GM12864 (cell line): ENCODE results near the gene CALCOCO2.

Experiments
- DNase-seq: peaks from one replicate; pipeline ENCODE4 v3.0.0-alpha.2; 2011; ENCODE audit warnings: low read depth
- H3K4me3 ChIP-seq: 2 replicates; pipeline ENCODE4 v1.5.1; 2011; ENCODE audit warnings: mild to moderate bottlenecking, low read depth, low read length, control low read depth
- CTCF ChIP-seq: IDR thresholded peaks from 2 replicates; pipeline ENCODE4 v1.5.1; 2011; ENCODE audit warnings: low read depth, mild to moderate bottlenecking, moderate library complexity, low read length, control low read depth, inconsistent platforms; ENCODE audit errors: missing control alignments

The CALCOCO2 gene

GRCh38 chr17:48834973-48835372, 4.1 kb downstream of the CALCOCO2 start:
- no peak overlapping the region for H3K4me3 ChIP-seq
- no peak for DNase-seq
- no peak for TF ChIP-seq CTCF

DNA sequence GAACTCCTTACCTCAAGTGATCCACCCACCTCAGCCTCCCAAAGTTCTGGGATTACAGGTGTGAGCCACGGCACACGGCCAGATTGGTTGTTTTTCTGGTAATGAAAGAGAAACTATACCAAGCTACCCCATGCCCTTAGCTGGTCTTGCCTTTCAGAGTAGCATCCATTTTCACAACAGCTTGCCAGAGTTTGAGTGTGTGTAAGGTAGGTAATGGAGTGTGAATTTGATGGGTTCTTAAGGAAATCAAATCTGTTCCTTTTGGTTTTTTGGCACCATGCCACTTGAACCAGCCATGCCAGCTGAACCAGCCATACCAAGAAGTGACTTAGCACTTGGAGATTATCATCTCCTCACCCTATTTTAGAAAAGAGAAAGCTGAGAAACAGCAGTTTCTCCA, 5.1 kb downstream of the CALCOCO2 start:
- DNase-seq = no peak
- no peak for TF ChIP-seq CTCF
- H3K4me3 ChIP-seq = no peak overlapping the region

DNA sequence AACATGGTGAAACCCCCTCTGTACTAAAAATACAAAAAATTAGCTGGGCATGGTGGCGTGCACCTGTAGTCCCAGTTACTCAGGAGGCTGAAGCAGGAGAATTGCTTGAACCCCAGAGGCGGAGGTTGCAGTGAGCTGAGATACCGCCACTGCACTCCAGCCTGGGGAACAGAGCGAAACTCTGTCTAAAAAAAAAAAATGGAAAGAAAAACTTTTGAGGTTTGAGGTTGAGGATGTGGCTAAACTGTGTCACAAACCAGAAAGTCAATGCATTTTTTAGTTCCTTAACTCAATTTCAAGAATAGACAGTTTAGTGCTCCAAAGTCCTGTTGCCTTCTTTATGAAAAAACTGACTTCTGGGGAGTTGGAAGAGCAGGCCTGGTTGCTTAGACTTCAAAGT, 6.6 kb downstream of the CALCOCO2 start:
- peak; percentile 58 for DNase-seq
- H3K4me3 ChIP-seq = peak overlapping the region; percentile 16; the same call in 1 of the 2 replicates

GRCh38 chr17:48840441-48840840, 9.6 kb downstream of the CALCOCO2 start:
- TF ChIP-seq CTCF = no peak
- no peak overlapping the region for H3K4me3 ChIP-seq
- DNase-seq = no peak

GRCh38 chr17:48841395-48841831, 10.6 kb downstream of the CALCOCO2 start:
- DNase-seq = peak; percentile 77
- H3K4me3 ChIP-seq = peak overlapping the region; percentile 24; the same call in 1 of the 2 replicates
- no peak for TF ChIP-seq CTCF

GRCh38 chr17:48842746-48843145, 11.9 kb downstream of the CALCOCO2 start:
- no peak for TF ChIP-seq CTCF
- H3K4me3 ChIP-seq = no peak overlapping the region
- DNase-seq = no peak

DNA sequence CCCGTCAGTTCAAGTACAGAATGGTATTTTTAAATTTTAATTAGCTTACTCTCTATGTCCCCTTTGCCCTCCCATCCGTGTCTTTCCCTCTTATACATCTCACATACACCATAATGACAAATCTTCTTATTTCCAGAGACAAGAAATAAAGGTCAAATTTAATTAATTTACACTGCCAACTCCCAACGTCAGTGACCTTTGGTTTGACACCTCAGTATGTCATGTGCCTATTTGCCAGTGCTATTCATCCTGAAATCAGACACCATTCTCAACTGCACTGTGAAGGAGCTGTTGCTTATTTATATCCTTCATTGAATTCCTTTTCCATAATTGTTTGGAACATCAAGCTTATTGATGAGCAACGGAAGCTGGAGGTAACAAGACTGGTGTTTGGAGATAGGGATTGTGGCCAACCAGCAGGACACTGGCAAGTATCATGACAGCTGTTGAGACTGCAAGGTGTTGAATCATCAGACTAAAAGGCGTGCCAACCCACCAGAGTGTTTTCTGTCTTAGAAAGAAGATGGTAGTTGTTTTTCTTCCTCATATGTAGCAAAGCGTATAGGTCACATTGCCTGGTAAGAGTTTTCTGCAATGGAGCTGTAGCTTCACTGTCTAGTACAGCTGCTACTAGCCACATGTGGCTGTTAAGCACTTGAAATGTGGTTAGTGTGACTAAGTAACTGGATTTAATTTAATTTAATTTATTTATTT, 12.5 kb downstream of the CALCOCO2 start:
- TF ChIP-seq CTCF = no peak
- H3K4me3 ChIP-seq = no peak overlapping the region
- DNase-seq = no peak
